ENCODE measurements around the gene ZNF141. TPM values are rescaled to one million over a fixed set of nuclear protein-coding genes. Genes with fewer than 3 reads are reported as not detected.
A peak's percentile ranks its signal among the peaks of the same experiment; 100 is the strongest.

The ZNF141 gene
- total and polyA plus RNA-seq, 2 of the 8 experiments (the other 6 are each of a cell fraction or from before 2014, with no cell fraction given) = 8.5 to 50.8 TPM

GRCh38 chr4:304969-305680 is 32.5 kb upstream of the ZNF141 start, which contains the start of gene ZNF732 (continued):
- TF ChIP-seq, protein P1, sequence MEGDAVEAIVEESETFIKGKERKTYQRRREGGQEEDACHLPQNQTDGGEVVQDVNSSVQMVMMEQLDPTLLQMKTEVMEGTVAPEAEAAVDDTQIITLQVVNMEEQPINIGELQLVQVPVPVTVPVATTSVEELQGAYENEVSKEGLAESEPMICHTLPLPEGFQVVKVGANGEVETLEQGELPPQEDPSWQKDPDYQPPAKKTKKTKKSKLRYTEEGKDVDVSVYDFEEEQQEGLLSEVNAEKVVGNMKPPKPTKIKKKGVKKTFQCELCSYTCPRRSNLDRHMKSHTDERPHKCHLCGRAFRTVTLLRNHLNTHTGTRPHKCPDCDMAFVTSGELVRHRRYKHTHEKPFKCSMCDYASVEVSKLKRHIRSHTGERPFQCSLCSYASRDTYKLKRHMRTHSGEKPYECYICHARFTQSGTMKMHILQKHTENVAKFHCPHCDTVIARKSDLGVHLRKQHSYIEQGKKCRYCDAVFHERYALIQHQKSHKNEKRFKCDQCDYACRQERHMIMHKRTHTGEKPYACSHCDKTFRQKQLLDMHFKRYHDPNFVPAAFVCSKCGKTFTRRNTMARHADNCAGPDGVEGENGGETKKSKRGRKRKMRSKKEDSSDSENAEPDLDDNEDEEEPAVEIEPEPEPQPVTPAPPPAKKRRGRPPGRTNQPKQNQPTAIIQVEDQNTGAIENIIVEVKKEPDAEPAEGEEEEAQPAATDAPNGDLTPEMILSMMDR (IDR thresholded peaks at IDR 0.05; ENCODE audit: control extremely low read depth in 1 of 3, insufficient read depth in 1 of 3, low read depth in 1 of 3, low read length in 3 of 3) = no peak
- TF ChIP-seq SAP30 (IDR thresholded peaks at IDR 0.05; ENCODE audit: insufficient read depth, insufficient replicate concordance, low read length) (peak; percentile 33), CHD1 (IDR thresholded peaks at IDR 0.05; ENCODE audit: low read depth, low read length) (no peak), BRCA1 (IDR thresholded peaks at IDR 0.05; ENCODE audit: low read depth, low read length) (no peak)

All from H1 (cell line).